HepG2 (cell line): Measurements from ENCODE around the gene ADGRB3. TPM values are rescaled to one million over a fixed set of nuclear protein-coding genes. Genes with fewer than 3 reads are reported as not detected.
"Not testable (repeated sequence)": the region's sequence is repeated elsewhere in the genome, so short reads cannot be mapped to it uniquely, and the experiment has no call there.

Source experiments
- ATAC-seq: fragments of 200-7000 bp; cut with Tn5 transposase; 3 replicates; pipeline ENCODE4 v1.9.1; 2020; ENCODE audit warnings: mild to moderate bottlenecking, moderate library complexity
- BruUV-seq: library from RNA; stranded (reverse); fragments of 400-500 nt; replicated peaks from 2 replicates; lab custom pipeline; 2021; lab: Mats Ljungman, UMichigan
- CTCF ChIA-PET: fragments of 300-600 bp; formaldehyde crosslinking; extraction: SDS; loops from one replicate; lab custom pipeline; 2021; ENCODE audit warnings: low total read pairs, inconsistent platforms, low intra/inter-chr PET ratio; lab: Yijun Ruan, JAX
- POLR2A ChIA-PET: fragments of 350-600 bp; sonication (Branson Sonifier 250); formaldehyde crosslinking; loops from one replicate; lab custom pipeline; 2020; ENCODE audit warnings: antibody characterized with exemption, inconsistent platforms; lab: Yijun Ruan, JAX
- DNase-seq: peaks from one replicate; pipeline ENCODE4 v3.0.0-alpha.2; 2015; ENCODE audit warnings: low spot score
- FAIRE-seq: peaks from 3 replicates; lab custom pipeline; 2011; peaks lifted over from hg19 to GRCh38; lab: Jason Lieb, UNC
- H2AFZ ChIP-seq: one replicate; pipeline ENCODE4 v1.6.1; 2011; ENCODE audit warnings: low read length, inconsistent platforms
- H3K27ac ChIP-seq: fragments of 300-600 bp; 3 replicates; pipeline ENCODE4 v1.8.0; 2011; ENCODE audit warnings: mixed run types, mild to moderate bottlenecking, mixed read lengths, low read length, inconsistent platforms; ENCODE audit not compliant: insufficient read depth; ENCODE audit errors: extremely low read length
- H3K27me3 ChIP-seq, 2 experiments: fragments of 200-600 bp in 1 of 2; 2 replicates in 1 of 2; 3 replicates in 1 of 2; pipeline versions ENCODE4 v1.6.0 to v1.8.0; 2011; ENCODE audit warnings: low read length in 2 of 2, mild to moderate bottlenecking in 2 of 2, moderate library complexity in 2 of 2, inconsistent platforms in 1 of 2; ENCODE audit not compliant: insufficient read depth in 2 of 2, control insufficient read depth in 1 of 2
- H3K36me3 ChIP-seq, 2 experiments: fragments of 200-600 bp in 1 of 2; replicated peaks in 1 of 2; 2 replicates in 1 of 2; 3 replicates in 1 of 2; pipeline versions ENCODE4 v1.5.1 to v1.8.0; 2011; ENCODE audit warnings: low read length in 2 of 2, inconsistent platforms in 1 of 2; ENCODE audit not compliant: insufficient read depth in 2 of 2, control insufficient read depth in 1 of 2
- H3K4me1 ChIP-seq: 2 replicates; pipeline ENCODE4 v1.5.1; 2012; ENCODE audit warnings: low read length, inconsistent platforms; ENCODE audit not compliant: insufficient read depth
- H3K4me2 ChIP-seq: 2 replicates; pipeline ENCODE4 v1.6.0; 2011; ENCODE audit warnings: low read depth, low read length, inconsistent platforms
- H3K4me3 ChIP-seq, 3 experiments: fragments of 200-600 bp in 1 of 3; sonication (generic), shearing (Covaris generic) in 1 of 3; replicated peaks in 1 of 3; 2 replicates each; pipeline ENCODE4 v1.5.1; 2011 to 2016; ENCODE audit warnings: low read length in 3 of 3, inconsistent platforms in 2 of 3, low read depth in 2 of 3, mild to moderate bottlenecking in 2 of 3, control low read depth in 1 of 3, mixed read lengths in 1 of 3; ENCODE audit not compliant: insufficient read depth in 1 of 3
- H3K79me2 ChIP-seq: one replicate; pipeline ENCODE4 v1.6.1; 2011; ENCODE audit warnings: low read length, inconsistent platforms; ENCODE audit not compliant: insufficient read depth
- H3K9ac ChIP-seq: 2 replicates; pipeline ENCODE4 v1.6.0; 2011; ENCODE audit warnings: mild to moderate bottlenecking, low read depth, low read length, inconsistent platforms; ENCODE audit not compliant: insufficient read depth
- H3K9me3 ChIP-seq: 2 replicates; pipeline ENCODE4 v1.5.1; 2012; ENCODE audit warnings: mild to moderate bottlenecking, low read length
- H4K20me1 ChIP-seq: 2 replicates; pipeline ENCODE4 v1.6.0; 2011; ENCODE audit warnings: inconsistent platforms, mild to moderate bottlenecking, low read length, moderate library complexity; ENCODE audit not compliant: insufficient read depth
- MTA1 ChIP-seq: sonication (generic); formaldehyde crosslinking; IDR thresholded peaks from 2 replicates; pipeline ENCODE4 v1.4.0; 2020; ENCODE audit warnings: missing genetic modification reagents, mild to moderate bottlenecking, borderline replicate concordance
- ZNF17 ChIP-seq: sonication (generic); formaldehyde crosslinking; IDR thresholded peaks from 2 replicates; pipeline ENCODE4 v1.5.0; 2020; ENCODE audit warnings: mild to moderate bottlenecking, missing genetic modification reagents
- ZNF318 ChIP-seq: sonication (generic); formaldehyde crosslinking; IDR thresholded peaks from 2 replicates; pipeline ENCODE4 v1.4.0; 2020; ENCODE audit warnings: mild to moderate bottlenecking, missing genetic modification reagents
- WGBS: methylation state at CpG from one replicate; pipeline ENCODE4 v1.1.6; 2017; ENCODE audit warnings: low lambda C conversion rate; 5-methylcytosine and 5-hydroxymethylcytosine counted together
- in situ Hi-C: cut with HindIII; loops from 2 replicates; pipeline ENCODE4 v1.10.0; 2017; ENCODE audit warnings: low pct_unique_long_range_greater_than_20kb; ENCODE audit not compliant: extremely low pct_ligation_motif_present
- intact Hi-C: fragments of 100-400 bp; cut with micrococcal nuclease; formaldehyde crosslinking; loops from one replicate; pipeline ENCODE4 v1.10.0; 2022; ENCODE audit not compliant: unreplicated experiment
- polyA plus RNA-seq, 8 experiments: library from polyadenylated mRNA; depleted of rRNA in 3 of 8; stranded (reverse) in 7 of 8; unstranded in 1 of 8; fragments of >200 nt; fragmentation: Illumina TruSeq in 4 of 8; extraction: Trizol in 4 of 8; gene quantifications; 2 replicates each; pipeline versions ENCODE4 v1.2.1 to v1.2.3, GENCODE V29; 2011 to 2016; ENCODE audit warnings: low read depth in 4 of 8, missing spikeins in 1 of 8, mixed read lengths in 1 of 8; ENCODE audit not compliant: insufficient read depth in 1 of 8
- total RNA-seq, 5 experiments: library from RNA; depleted of rRNA; stranded (reverse); fragments of >200 nt; fragmentation: Illumina TruSeq; extraction: Trizol; gene quantifications; 2 replicates each; pipeline ENCODE4 v1.2.3, GENCODE V29; 2016; ENCODE audit warnings: low read depth in 1 of 5
- TF ChIP-seq, protein P1 (sequence below): sonication (generic); formaldehyde crosslinking; IDR thresholded peaks from 2 replicates; pipeline ENCODE4 v1.4.0; 2020; ENCODE audit warnings: missing genetic modification reagents, borderline replicate concordance

The ADGRB3 gene
- total and polyA plus RNA-seq, 2 of the 13 experiments (the other 11 are each of a cell fraction or from before 2014, with no cell fraction given): not detected

- TF ChIP-seq ZNF318 (CRISPR knock-in tag) (no peak), MTA1 (no peak), ZNF17 (CRISPR knock-in tag) (no peak)
Observed at GRCh38 chr6:68911811-68912210, 276.7 kb downstream of the ADGRB3 start (continued).

DNA sequence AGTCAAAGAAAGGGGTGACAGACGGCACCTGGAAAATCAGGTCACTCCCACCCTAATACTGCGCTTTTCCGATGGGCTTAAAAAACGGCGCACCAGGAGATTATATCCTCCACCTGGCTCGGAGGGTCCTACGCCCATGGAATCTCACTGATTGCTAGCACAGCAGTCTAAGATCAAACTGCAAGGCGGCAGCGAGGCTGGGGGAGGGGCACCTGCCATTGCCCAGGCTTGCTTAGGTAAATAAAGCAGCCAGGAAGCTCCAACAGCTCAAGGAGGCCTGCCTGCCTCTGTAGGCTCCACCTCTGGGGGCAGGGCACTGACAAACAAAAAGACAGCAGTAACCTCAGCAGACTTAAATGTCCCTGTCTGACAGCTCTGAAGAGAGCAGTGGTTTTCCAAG lies 277.7 kb downstream of the ADGRB3 start:
- H3K9ac ChIP-seq, H3K4me1 ChIP-seq, POLR2A ChIA-PET, intact Hi-C loops, H3K36me3 ChIP-seq, FAIRE-seq, ATAC-seq, H4K20me1 ChIP-seq, BruUV-seq, H3K4me3 ChIP-seq, in situ Hi-C loops, DNase-seq, H2AFZ ChIP-seq, H3K27me3 ChIP-seq, H3K4me2 ChIP-seq, H3K9me3 ChIP-seq, H3K79me2 ChIP-seq, H3K27ac ChIP-seq, CTCF ChIA-PET: not testable (repeated sequence)
- WGBS: 88% methylated on average over 1 of the region's 9 CpGs
- TF ChIP-seq, protein P1, sequence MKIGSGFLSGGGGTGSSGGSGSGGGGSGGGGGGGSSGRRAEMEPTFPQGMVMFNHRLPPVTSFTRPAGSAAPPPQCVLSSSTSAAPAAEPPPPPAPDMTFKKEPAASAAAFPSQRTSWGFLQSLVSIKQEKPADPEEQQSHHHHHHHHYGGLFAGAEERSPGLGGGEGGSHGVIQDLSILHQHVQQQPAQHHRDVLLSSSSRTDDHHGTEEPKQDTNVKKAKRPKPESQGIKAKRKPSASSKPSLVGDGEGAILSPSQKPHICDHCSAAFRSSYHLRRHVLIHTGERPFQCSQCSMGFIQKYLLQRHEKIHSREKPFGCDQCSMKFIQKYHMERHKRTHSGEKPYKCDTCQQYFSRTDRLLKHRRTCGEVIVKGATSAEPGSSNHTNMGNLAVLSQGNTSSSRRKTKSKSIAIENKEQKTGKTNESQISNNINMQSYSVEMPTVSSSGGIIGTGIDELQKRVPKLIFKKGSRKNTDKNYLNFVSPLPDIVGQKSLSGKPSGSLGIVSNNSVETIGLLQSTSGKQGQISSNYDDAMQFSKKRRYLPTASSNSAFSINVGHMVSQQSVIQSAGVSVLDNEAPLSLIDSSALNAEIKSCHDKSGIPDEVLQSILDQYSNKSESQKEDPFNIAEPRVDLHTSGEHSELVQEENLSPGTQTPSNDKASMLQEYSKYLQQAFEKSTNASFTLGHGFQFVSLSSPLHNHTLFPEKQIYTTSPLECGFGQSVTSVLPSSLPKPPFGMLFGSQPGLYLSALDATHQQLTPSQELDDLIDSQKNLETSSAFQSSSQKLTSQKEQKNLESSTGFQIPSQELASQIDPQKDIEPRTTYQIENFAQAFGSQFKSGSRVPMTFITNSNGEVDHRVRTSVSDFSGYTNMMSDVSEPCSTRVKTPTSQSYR: peak; percentile 37; the same call in 1 of the 2 replicates
